NT2/D1 (cell line): ENCODE measurements around the gene LYSMD4.

Experiments used
- DNase-seq: peaks from one replicate; pipeline ENCODE4 v3.0.0-alpha.2; 2011; ENCODE audit warnings: low read depth, low spot score
- H3K27me3 ChIP-seq: 2 replicates; pipeline ENCODE4 v1.6.0; 2011; ENCODE audit warnings: mild to moderate bottlenecking; ENCODE audit not compliant: insufficient read length, insufficient read depth
- H3K36me3 ChIP-seq: 2 replicates; pipeline ENCODE4 v1.6.1; 2011; ENCODE audit warnings: mild to moderate bottlenecking, low read length, mixed read lengths; ENCODE audit not compliant: insufficient read depth, insufficient read length
- H3K4me1 ChIP-seq: 2 replicates; pipeline ENCODE4 v1.5.1; 2011; ENCODE audit not compliant: insufficient read depth, insufficient read length
- H3K4me3 ChIP-seq: 2 replicates; pipeline ENCODE4 v1.5.1; 2011; ENCODE audit warnings: low read depth; ENCODE audit not compliant: insufficient read length
- H3K9ac ChIP-seq: 2 replicates; pipeline ENCODE4 v1.6.0; 2011; ENCODE audit warnings: low read depth; ENCODE audit not compliant: insufficient read length
- H3K9me3 ChIP-seq: 2 replicates; pipeline ENCODE4 v1.5.1; 2011; ENCODE audit warnings: mild to moderate bottlenecking, low read length; ENCODE audit not compliant: insufficient read depth
- SUZ12 ChIP-seq: IDR thresholded peaks from 2 replicates; pipeline ENCODE4 v1.6.1; 2011; ENCODE audit not compliant: insufficient read length, insufficient read depth; ENCODE audit errors: extremely low read depth
- YY1 ChIP-seq: IDR thresholded peaks from 2 replicates; pipeline ENCODE4 v1.6.1; 2011; ENCODE audit not compliant: insufficient read length, insufficient read depth
- ZNF274 ChIP-seq: IDR thresholded peaks from 2 replicates; pipeline ENCODE4 v1.6.1; 2011; ENCODE audit warnings: mild to moderate bottlenecking, low read depth, low read length

The LYSMD4 gene

DNA sequence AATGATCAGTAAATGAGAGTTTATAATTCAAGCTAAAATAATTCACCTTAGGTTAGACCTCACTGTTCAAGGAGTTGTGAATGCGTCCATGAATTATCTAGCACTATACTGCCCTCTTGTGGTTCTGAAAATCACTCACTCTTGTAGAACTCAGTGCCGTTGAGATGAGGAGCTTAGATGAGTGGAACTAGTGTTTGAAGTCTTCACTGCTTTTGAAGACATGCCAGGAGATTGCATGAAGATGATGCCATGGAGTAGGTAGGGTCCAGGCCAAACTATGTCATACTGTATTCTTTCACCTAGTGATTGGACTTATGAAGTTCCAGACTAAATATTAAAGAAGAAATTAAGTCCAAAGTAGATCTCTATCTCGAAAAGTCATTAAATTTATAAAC, 28.8 kb downstream of the LYSMD4 start:
- TF ChIP-seq SUZ12: no peak
- H3K36me3 ChIP-seq: peaks cover 6% of the 10 kb centered on the region
- H3K4me1 ChIP-seq: peaks cover 2% of the 10 kb centered on the region
- no peak overlapping the region for H3K9ac ChIP-seq
- DNase-seq: peak; percentile 78
- H3K9me3 ChIP-seq: no peaks in the 10 kb centered on the region
- no peak overlapping the region for H3K4me3 ChIP-seq
- H3K27me3 ChIP-seq: no peaks in the 10 kb centered on the region

DNA sequence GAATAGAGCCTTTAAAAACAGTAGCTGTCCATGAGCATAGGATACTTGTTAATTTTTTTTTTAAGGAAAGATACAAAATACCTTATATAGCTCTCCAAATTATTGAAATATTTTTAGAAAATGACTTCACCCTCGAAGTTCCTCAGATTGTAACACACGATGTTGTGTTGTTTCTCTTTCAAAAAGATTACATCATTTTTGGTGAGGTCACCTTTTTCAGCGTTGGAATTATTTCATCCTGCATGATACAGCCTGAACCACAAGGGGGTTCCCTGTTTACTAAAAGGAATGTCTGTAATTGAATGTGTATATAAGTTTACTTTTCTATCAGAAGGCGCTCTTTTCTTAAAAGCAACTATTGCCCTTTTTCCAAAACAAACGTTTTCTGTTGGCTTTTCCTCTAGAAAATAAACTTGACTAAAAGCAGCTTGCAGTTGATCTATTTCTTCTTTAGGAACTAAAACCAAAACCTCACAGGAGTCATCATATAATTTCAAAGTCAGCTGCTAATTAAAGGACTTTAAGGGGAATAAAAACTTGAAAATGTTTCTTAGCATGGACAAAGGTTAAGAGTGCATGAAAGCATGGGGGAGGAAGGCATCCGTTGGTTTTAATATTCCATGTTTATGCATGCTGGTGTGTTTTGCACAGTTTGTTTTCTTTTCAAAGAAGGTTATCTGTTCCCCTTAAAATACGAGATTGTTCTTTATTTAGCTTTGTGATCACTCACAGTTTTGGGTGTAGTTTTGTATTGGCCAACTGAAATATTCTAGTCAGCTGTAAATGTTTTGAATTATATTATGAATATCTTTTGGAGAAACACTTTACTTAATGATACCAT, 29.4 kb downstream of the LYSMD4 start:
- H3K9me3 ChIP-seq: no peaks in the 10 kb centered on the region
- no peak overlapping the region for H3K4me3 ChIP-seq

DNA sequence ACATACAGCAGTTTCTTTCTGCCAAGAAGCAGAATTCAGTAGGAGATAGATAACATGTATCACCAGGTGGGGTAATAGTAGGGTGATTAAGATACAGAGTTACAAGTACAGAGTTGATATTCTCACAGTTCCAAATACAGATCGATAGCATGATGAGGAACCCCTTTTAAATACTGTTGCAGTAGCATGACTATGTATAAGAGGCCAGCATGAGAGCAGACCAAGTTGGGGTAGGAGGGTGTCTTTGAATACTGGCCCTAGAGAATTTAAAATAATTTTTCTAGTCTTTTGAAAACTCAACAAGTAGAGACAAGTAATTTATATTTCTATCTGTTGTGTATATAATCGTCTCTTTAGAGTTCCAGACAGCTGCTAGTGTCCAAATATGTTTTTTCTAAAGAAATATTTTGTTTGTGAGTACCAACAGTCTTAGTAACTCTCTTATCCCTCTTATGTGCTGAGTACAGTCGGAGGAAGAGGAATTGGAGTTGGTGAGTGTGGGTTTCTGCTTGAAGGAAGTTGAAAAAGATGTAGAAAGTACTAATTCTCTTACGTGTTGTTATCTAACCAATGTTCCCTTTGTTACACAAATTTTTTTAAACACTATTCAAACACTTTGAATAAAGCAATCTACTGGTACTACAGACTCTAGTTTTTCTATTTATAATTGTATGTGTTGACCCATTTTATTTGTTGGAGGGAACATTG, 30.2 kb downstream of the LYSMD4 start:
- TF ChIP-seq ZNF274: no peak
- TF ChIP-seq SUZ12: no peak
- TF ChIP-seq YY1: no peak
- Histone ChIP-seq H3K4me3 (no peak overlapping the region), H3K9me3 (no peaks in the 10 kb centered on the region), H3K36me3 (peaks cover 2% of the 10 kb centered on the region), H3K4me1 (no peaks in the 10 kb centered on the region), H3K9ac (no peak overlapping the region), H3K27me3 (no peaks in the 10 kb centered on the region)
- DNase-seq: no peak

More for the DNA sequence above, 29.4 kb downstream of the LYSMD4 start:
- Histone ChIP-seq H3K9ac (no peak overlapping the region), H3K27me3 (no peaks in the 10 kb centered on the region), H3K4me1 (peaks cover 2% of the 10 kb centered on the region), H3K36me3 (peaks cover 2% of the 10 kb centered on the region)
- DNase-seq: no peak
- TF ChIP-seq ZNF274: no peak
- TF ChIP-seq YY1: no peak
- no peak for TF ChIP-seq SUZ12

DNA sequence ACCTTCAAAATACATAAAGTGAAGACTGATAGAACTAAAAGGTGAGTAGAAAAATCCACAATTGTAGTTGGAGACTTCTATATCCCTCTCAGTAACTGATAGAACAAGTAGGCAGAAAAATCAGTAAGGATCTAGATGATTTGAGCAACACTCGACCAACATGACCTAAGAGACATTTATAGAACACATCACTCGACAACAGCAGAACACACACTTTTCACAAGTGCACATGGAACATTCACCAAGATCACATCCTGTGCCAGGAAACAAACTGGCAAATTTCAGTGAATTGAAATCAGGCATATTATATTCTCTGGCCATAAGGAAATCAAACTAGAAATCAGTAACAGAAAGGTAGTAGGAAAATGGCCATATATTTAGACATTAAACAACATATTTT, 37.1 kb downstream of the LYSMD4 start:
- TF ChIP-seq YY1 (no peak), SUZ12 (no peak), ZNF274 (no peak)
- H3K9me3 ChIP-seq: no peaks in the 10 kb centered on the region
- H3K4me3 ChIP-seq: no peak overlapping the region
- H3K4me1 ChIP-seq: no peaks in the 10 kb centered on the region
- H3K9ac ChIP-seq: no peak overlapping the region
- H3K36me3 ChIP-seq: peaks cover 20% of the 10 kb centered on the region
- H3K27me3 ChIP-seq: no peaks in the 10 kb centered on the region
- DNase-seq: no peak

GRCh38 chr15:99692825-99693224, 40.4 kb downstream of the LYSMD4 start:
- no peaks in the 10 kb centered on the region for H3K4me1 ChIP-seq
- H3K4me3 ChIP-seq: no peak overlapping the region

GRCh38 chr15:99686290-99686689, 46.9 kb downstream of the LYSMD4 start:
- no peak overlapping the region for H3K9ac ChIP-seq
- DNase-seq: no peak
- peaks cover 15% of the 10 kb centered on the region for H3K9me3 ChIP-seq
- no peaks in the 10 kb centered on the region for H3K4me1 ChIP-seq
- TF ChIP-seq SUZ12: no peak
- TF ChIP-seq YY1: no peak
- TF ChIP-seq ZNF274: no peak
- no peak overlapping the region for H3K4me3 ChIP-seq
- H3K36me3 ChIP-seq: peaks cover 7% of the 10 kb centered on the region
- no peaks in the 10 kb centered on the region for H3K27me3 ChIP-seq

More at GRCh38 chr15:99692825-99693224, 40.4 kb downstream of the LYSMD4 start:
- DNase-seq: no peak
- no peak overlapping the region for H3K9ac ChIP-seq
- TF ChIP-seq SUZ12 (no peak), ZNF274 (no peak), YY1 (no peak)
- no peaks in the 10 kb centered on the region for H3K27me3 ChIP-seq
- peaks cover 26% of the 10 kb centered on the region for H3K36me3 ChIP-seq
- H3K9me3 ChIP-seq: no peaks in the 10 kb centered on the region

GRCh38 chr15:99683000-99683670, 50.1 kb downstream of the LYSMD4 start:
- H3K9me3 ChIP-seq: peaks cover 15% of the 10 kb centered on the region
- no peaks in the 10 kb centered on the region for H3K27me3 ChIP-seq
- H3K36me3 ChIP-seq: peaks cover 10% of the 10 kb centered on the region
- TF ChIP-seq ZNF274 (no peak), SUZ12 (no peak), YY1 (no peak)
- H3K4me3 ChIP-seq: no peak overlapping the region
- no peaks in the 10 kb centered on the region for H3K4me1 ChIP-seq
- no peak for DNase-seq
- H3K9ac ChIP-seq: no peak overlapping the region
